Upper lobe of left lung (tissue), 6 donors: Measurements from ENCODE around the gene TNS1. TPM values are rescaled to one million over a fixed set of nuclear protein-coding genes. Genes with fewer than 3 reads are reported as not detected.
"Not testable (repeated sequence)": the region's sequence is repeated elsewhere in the genome, so short reads cannot be mapped to it uniquely, and the experiment has no call there.

Experiments used
- ATAC-seq, 2 donors: fragments of 200-7000 bp; cut with Tn5 transposase; one replicate each; pipeline ENCODE4 v1.9.1; 2022; ENCODE audit warnings: mild to moderate bottlenecking in 2 of 2, moderate library complexity in 2 of 2; ENCODE audit not compliant: low FRiP score in 2 of 2
- DNase-seq, 2 donors: peaks; one replicate each; pipeline ENCODE4 v3.0.0-alpha.2; 2019 to 2020
- H3K27ac ChIP-seq, 4 donors: fragments of 200-600 bp; sonication (generic); one replicate each; pipeline ENCODE4 v1.5.1; 2016 to 2019
- H3K27me3 ChIP-seq, 4 donors: fragments of 200-600 bp; sonication (generic); one replicate each; pipeline ENCODE4 v1.5.1; 2017 to 2019
- H3K36me3 ChIP-seq, 4 donors: fragments of 200-600 bp; sonication (generic); one replicate each; pipeline ENCODE4 v1.5.1; 2016 to 2019
- H3K4me1 ChIP-seq, 4 donors: fragments of 200-600 bp; sonication (generic); one replicate each; pipeline ENCODE4 v1.5.1; 2018 to 2019
- H3K4me3 ChIP-seq, 4 donors: fragments of 200-600 bp; sonication (generic); one replicate each; pipeline ENCODE4 v1.5.1; 2017 to 2019; ENCODE audit warnings: mild to moderate bottlenecking in 2 of 4, moderate library complexity in 1 of 4
- H3K9me3 ChIP-seq, 4 donors: fragments of 200-600 bp; sonication (generic); one replicate each; pipeline ENCODE4 v1.5.1; 2018 to 2019
- EP300 ChIP-seq, 4 donors: sonication (generic); formaldehyde crosslinking; IDR thresholded peaks; one replicate each; pipeline ENCODE4 v1.5.1; 2017; ENCODE audit warnings: antibody characterized with exemption in 4 of 4, control low read depth in 2 of 4
- POLR2A ChIP-seq, 4 donors: fragments of 450-650 bp; IDR thresholded peaks; one replicate each; pipeline ENCODE4 v1.5.1; 2016 to 2017; ENCODE audit warnings: antibody characterized with exemption in 4 of 4, mild to moderate bottlenecking in 2 of 4
- POLR2AphosphoS5 ChIP-seq, 2 donors: sonication (generic); formaldehyde crosslinking; IDR thresholded peaks; one replicate each; pipeline ENCODE4 v1.5.1; 2017; ENCODE audit warnings: antibody characterized with exemption in 2 of 2
- WGBS, 2 donors: methylation state at CpG; one replicate each; pipeline ENCODE4 v1.1.5; 2017 to 2018; 5-methylcytosine and 5-hydroxymethylcytosine counted together
- total RNA-seq, 6 donors: library from RNA; depleted of rRNA in 4 of 6; stranded (reverse); fragments of >200 nt in 4 of 6; gene quantifications; one replicate each; pipeline versions ENCODE4 v1.1.0 to v1.2.1, GENCODE V29; 2016 to 2021
- TF ChIP-seq, protein P1 (sequence below), 6 experiments: fragments of 450-650 bp in 4 of 6; fragments of 200-600 bp in 2 of 6; sonication (generic) in 2 of 6; IDR thresholded peaks; one replicate each; pipeline ENCODE4 v1.5.1; 2016 to 2019; ENCODE audit warnings: antibody characterized with exemption in 6 of 6
- donor health status: DM: no; HTN: no; CAD: no; lungs with moderate emphysema.
- donor health status: DM: no; HTN: yes; CAD: no; lungs with severe emphysema.

The TNS1 gene
- total RNA-seq, result 1,000 to 10,000 TPM in 1 of 6 donors, 100 to 1,000 TPM in 5; 325 to 1,095 (median 550) TPM

DNA sequence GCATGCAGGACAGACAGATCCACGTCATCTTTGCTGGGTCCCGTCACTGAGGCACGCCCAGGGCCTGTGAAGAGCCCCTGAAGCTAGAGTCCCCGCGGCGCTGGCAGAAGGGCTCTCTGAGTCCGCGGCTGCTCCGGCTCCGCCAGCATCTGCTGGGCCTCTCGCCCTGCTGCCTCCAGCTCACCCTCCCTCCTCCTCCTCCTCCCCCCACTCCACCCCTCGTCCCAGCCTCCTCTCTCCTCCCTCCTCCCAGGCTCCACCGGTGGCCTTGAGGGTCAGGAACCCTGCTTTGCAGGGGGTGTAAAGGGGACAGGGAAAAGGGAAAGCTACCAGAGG is at the start of gene TNS1:
Gene TNS1 (minus strand): TSS at position 151 of the 336 bp plus-strand sequence. CDS start 123 bp downstream, at position 28.
- no peak for TF ChIP-seq POLR2A (IDR thresholded peaks at IDR 0.05)
- WGBS, 2 donors, result 48 to 73% methylated on average over 9 to 10 of the region's 13 CpGs
- Histone ChIP-seq H3K9me3 (no peaks in the 10 kb centered on the region), H3K36me3 (no peaks in the 10 kb centered on the region), H3K27ac (peak within 1 kb of the TSS in 3 of 4 donors; percentile 14 to 48 (median 38)), H3K4me1 (peaks cover 8 to 15% (median 12%) of the 10 kb centered on the region in 4 donors), H3K27me3 (no peaks in the 10 kb centered on the region), H3K4me3 (peak within 1 kb of the TSS in 3 of 4 donors; percentile 6 to 13 (median 9))
- DNase-seq, result no peak
- peak in 1 of 2 donors; percentile 72 for ATAC-seq

DNA sequence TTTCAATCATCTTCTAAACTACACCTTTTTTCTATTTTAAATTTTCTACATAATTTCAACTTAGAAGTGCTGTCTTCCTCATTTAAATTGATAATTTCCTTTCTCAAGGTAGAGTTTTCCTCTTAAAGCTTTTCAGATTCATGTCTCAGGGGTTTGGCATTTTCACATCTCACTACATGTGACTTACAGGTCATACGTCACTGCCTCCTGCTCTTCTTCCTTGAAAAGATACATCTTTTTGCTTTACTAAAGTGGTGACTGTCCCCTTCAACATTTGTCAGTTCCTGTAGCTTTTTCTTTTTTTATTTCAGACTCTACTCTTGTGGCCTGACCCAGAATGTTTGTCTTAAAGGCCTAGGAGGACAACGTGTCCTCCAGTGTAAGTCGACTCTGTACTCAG is 49.1 kb upstream of the TNS1 start:
- Histone ChIP-seq H3K4me1 (no peaks in the 10 kb centered on the region), H3K27me3 (no peaks in the 10 kb centered on the region), H3K27ac (no peak overlapping the region), H3K36me3 (no peaks in the 10 kb centered on the region), H3K9me3 (peaks cover 0 to 3% (median 0%) of the 10 kb centered on the region in 4 donors), H3K4me3 (no peak overlapping the region)
- 84 to 90% methylated on average over 3 of the region's 3 CpGs for WGBS, 2 donors
- ATAC-seq (no peak), DNase-seq (no peak)
- TF ChIP-seq, protein P1, sequence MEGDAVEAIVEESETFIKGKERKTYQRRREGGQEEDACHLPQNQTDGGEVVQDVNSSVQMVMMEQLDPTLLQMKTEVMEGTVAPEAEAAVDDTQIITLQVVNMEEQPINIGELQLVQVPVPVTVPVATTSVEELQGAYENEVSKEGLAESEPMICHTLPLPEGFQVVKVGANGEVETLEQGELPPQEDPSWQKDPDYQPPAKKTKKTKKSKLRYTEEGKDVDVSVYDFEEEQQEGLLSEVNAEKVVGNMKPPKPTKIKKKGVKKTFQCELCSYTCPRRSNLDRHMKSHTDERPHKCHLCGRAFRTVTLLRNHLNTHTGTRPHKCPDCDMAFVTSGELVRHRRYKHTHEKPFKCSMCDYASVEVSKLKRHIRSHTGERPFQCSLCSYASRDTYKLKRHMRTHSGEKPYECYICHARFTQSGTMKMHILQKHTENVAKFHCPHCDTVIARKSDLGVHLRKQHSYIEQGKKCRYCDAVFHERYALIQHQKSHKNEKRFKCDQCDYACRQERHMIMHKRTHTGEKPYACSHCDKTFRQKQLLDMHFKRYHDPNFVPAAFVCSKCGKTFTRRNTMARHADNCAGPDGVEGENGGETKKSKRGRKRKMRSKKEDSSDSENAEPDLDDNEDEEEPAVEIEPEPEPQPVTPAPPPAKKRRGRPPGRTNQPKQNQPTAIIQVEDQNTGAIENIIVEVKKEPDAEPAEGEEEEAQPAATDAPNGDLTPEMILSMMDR (IDR thresholded peaks at IDR 0.05), result no peak
- TF ChIP-seq POLR2AphosphoS5 (IDR thresholded peaks at IDR 0.05) (no peak), EP300 (IDR thresholded peaks at IDR 0.05) (no peak), POLR2A (IDR thresholded peaks at IDR 0.05) (no peak)

DNA sequence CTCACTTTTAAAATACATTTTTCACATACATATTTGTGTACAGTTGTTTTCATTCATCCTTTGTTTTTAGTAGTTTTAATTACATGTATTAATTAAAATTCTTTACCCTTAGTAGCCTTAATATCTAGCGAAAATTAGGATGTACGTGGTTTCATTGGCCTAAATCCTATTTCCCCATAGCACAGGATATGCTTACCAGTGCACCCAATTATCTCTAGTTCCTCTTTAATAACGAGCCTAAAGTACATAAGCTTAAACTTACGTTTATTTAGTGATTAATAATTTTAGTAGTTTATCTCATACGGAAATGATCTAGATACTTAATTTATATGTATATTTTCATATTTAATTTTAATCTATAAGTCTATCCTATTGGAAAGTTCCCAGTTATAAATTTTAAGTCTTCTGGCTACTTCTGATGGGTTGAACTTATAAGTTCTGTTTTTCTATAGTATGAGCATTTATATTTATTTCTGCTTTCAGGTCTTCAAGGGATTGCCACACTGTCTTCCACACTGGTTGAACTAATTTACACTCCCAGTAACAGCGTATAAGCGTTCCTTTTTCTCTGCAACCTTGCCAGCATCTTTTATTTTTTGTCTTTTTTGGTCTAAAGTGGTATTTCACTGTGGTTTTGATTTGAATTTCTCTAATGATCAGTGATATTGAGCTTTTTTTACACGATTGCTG is 44.9 kb upstream of the TNS1 start:
- Histone ChIP-seq H3K4me3 (no peak overlapping the region), H3K36me3 (no peaks in the 10 kb centered on the region), H3K27me3 (no peaks in the 10 kb centered on the region), H3K27ac (no peak overlapping the region), H3K9me3 (peaks cover 0 to 3% (median 0%) of the 10 kb centered on the region in 4 donors), H3K4me1 (peaks cover 0 to 3% (median 0%) of the 10 kb centered on the region in 4 donors)
- DNase-seq (no peak), ATAC-seq (peak in 1 of 2 donors; percentile 72)
- TF ChIP-seq POLR2AphosphoS5 (IDR thresholded peaks at IDR 0.05) (no peak), POLR2A (IDR thresholded peaks at IDR 0.05) (no peak), EP300 (IDR thresholded peaks at IDR 0.05) (no peak)
- TF ChIP-seq, protein P1 (IDR thresholded peaks at IDR 0.05), result no peak
- WGBS, 2 donors, result 69 to 70% methylated on average over 8 of the region's 8 CpGs

DNA sequence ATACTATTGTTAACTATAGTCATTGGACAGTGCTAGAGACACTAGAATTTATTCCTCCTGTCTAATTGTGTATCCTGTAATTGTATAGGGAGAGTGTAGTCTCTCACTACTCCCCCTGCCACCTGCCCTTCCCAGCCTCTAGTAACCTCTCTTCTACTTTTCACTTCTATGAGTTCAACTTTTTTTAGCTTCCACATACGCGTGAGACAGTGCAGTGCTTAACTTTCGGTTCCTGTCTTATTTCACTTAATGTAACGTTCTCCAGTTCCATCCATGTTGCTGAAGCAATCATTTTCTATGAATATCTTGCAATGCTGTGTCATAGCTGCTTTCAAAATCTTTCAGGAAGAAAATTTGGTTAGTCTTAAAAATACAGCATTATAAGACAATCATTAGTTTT is 43.4 kb upstream of the TNS1 start:
- peak in 1 of 2 donors; percentile 83 for ATAC-seq
- no peak for DNase-seq
- no peaks in the 10 kb centered on the region for H3K27me3 ChIP-seq

DNA sequence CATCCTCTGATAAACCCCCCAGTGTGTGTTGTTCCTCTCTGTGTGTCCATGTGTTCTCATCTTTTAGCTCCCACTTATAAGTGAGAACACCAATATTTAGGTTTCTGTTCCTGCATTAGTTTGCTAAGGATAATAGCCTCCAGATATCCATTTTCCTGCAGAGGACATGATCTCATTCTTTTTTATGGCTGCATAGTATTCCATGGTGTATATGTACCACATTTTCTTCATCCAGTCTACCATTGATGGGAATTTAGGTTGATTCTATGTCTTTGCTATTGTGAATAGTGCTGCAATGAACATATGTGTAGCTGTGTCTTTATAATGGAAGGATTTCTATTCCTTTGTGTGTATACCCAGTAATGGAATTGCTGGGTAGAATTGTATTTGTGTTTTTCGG is 41.8 kb upstream of the TNS1 start:
- H3K27ac ChIP-seq, ATAC-seq, H3K4me1 ChIP-seq, DNase-seq, H3K27me3 ChIP-seq, H3K36me3 ChIP-seq, H3K9me3 ChIP-seq, H3K4me3 ChIP-seq: not testable (repeated sequence)
- 91 to 100% methylated on average over 1 of the region's 1 CpG for WGBS, 2 donors

More for the DNA sequence above, 43.4 kb upstream of the TNS1 start:
- 47 to 48% methylated on average over 4 of the region's 4 CpGs for WGBS, 2 donors
- no peak for TF ChIP-seq POLR2A (IDR thresholded peaks at IDR 0.05)
- TF ChIP-seq, protein P1 (IDR thresholded peaks at IDR 0.05), result no peak
- no peak for TF ChIP-seq POLR2AphosphoS5 (IDR thresholded peaks at IDR 0.05)
- no peak for TF ChIP-seq EP300 (IDR thresholded peaks at IDR 0.05)
- no peak overlapping the region for H3K4me3 ChIP-seq
- H3K9me3 ChIP-seq, result peaks cover 0 to 3% (median 0%) of the 10 kb centered on the region in 4 donors
- H3K36me3 ChIP-seq, result no peaks in the 10 kb centered on the region
- H3K27ac ChIP-seq, result peak overlapping the region in 1 of 4 donors; percentile 47
- peaks cover 0 to 3% (median 0%) of the 10 kb centered on the region in 4 donors for H3K4me1 ChIP-seq

DNA sequence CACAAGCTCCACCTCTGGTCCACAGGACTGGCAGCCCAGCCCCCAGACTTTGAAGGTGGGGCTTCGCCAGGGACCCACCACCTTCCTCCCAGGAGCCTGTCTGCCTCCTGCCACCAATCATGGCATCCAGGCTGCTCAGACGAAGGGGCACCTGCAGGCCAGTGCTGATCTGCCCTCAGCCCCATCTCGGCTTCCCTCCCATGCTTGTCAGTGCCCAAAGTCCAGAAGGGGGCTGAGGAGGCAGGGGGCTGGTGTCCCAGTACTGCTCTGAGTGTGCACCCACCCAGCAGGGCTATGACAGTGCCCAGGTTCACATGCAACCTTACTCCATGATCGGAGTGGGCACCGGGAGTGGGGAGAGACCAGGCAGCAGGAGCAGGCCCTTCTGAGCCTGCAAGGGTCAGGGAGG is 40.9 kb upstream of the TNS1 start:
- Histone ChIP-seq H3K27ac (no peak overlapping the region), H3K9me3 (no peaks in the 10 kb centered on the region), H3K4me1 (peaks cover 0 to 3% (median 0%) of the 10 kb centered on the region in 4 donors), H3K27me3 (no peaks in the 10 kb centered on the region), H3K4me3 (no peak overlapping the region), H3K36me3 (no peaks in the 10 kb centered on the region)
- 94 to 100% methylated on average over 1 to 5 of the region's 5 CpGs for WGBS, 2 donors
- DNase-seq (no peak), ATAC-seq (peak in 1 of 2 donors; percentile 43)
- TF ChIP-seq EP300 (IDR thresholded peaks at IDR 0.05), result no peak
- TF ChIP-seq POLR2A (IDR thresholded peaks at IDR 0.05), result no peak
- TF ChIP-seq, protein P1 (IDR thresholded peaks at IDR 0.05), result no peak
- no peak for TF ChIP-seq POLR2AphosphoS5 (IDR thresholded peaks at IDR 0.05)
